Esophagus squamous epithelium (tissue), 4 donors: ENCODE measurements around the gene RNF213.

Experiments used
- POLR2A ChIP-seq, 4 donors: fragments of 450-650 bp; IDR thresholded peaks; one replicate each; pipeline ENCODE4 v1.6.1; 2017; ENCODE audit warnings: antibody characterized with exemption in 4 of 4, mild to moderate bottlenecking in 4 of 4, moderate library complexity in 3 of 4
- TF ChIP-seq, protein P1 (sequence below), 6 experiments: fragments of 450-650 bp in 4 of 6; fragments of 200-600 bp in 2 of 6; sonication (generic) in 2 of 6; IDR thresholded peaks; one replicate each; pipeline ENCODE4 v1.5.1; 2016 to 2019; ENCODE audit warnings: antibody characterized with exemption in 6 of 6, mild to moderate bottlenecking in 4 of 6, moderate library complexity in 4 of 6

DNA sequence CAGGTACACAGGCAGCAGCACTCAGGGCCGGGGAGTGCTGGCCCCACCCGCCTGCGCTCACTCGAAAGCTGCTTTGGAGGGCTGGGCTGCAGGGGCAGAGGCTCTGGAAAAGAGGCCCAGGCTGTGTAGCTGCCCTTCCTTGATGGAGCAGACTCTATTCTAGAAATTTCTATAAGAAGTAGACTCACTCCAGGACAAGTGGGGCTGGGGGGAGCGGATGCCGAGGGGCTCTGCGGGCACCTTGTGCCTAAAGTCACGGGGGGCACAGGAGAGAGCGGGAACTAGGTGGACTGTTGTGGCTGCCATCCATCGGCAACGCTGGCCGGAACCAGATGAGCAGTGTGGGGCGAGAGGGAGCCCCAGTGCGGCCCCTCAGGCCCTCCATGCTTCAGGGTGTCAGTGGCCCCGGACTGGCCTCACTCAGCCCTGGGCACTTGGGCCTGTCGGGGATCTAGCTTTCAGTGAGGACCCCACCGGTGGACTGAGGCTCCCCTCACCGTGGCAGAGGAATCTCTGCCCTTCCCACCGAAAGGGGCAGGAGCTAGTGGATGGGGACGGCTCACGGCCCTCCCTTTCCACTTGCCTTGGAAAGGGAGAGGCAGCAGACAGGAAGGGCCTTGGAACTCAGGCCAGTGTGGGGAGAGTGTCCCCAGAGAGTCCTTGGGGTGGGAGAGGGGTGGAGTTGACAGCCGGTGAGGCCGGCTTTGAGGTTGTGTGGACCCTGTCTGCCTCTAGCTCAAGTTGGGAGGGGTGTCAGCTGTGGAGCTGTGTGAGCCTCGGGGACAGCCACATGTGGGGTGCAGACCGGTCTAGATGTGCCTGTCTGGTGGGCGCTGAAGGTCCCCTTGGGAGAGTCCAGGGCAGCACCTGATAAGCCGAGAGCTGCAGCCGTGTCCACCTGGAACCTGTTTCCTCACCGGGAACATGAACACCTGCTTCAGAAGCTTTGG, 170.9 kb downstream of the RNF213 start:
- TF ChIP-seq, protein P1, sequence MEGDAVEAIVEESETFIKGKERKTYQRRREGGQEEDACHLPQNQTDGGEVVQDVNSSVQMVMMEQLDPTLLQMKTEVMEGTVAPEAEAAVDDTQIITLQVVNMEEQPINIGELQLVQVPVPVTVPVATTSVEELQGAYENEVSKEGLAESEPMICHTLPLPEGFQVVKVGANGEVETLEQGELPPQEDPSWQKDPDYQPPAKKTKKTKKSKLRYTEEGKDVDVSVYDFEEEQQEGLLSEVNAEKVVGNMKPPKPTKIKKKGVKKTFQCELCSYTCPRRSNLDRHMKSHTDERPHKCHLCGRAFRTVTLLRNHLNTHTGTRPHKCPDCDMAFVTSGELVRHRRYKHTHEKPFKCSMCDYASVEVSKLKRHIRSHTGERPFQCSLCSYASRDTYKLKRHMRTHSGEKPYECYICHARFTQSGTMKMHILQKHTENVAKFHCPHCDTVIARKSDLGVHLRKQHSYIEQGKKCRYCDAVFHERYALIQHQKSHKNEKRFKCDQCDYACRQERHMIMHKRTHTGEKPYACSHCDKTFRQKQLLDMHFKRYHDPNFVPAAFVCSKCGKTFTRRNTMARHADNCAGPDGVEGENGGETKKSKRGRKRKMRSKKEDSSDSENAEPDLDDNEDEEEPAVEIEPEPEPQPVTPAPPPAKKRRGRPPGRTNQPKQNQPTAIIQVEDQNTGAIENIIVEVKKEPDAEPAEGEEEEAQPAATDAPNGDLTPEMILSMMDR (IDR thresholded peaks at IDR 0.05): no peak
- TF ChIP-seq POLR2A (IDR thresholded peaks at IDR 0.05): no peak
